GM21717 (cell line): ENCODE results near the gene RASIP1.
"Not testable (repeated sequence)": the region's sequence is repeated elsewhere in the genome, so short reads cannot be mapped to it uniquely, and the experiment has no call there.

Experiments used
- ATAC-seq: cut with Tn5 transposase; IDR thresholded peaks from one replicate; pipeline ENCODE4 v1.9.1; 2021; ENCODE audit warnings: mild to moderate bottlenecking, moderate library complexity; ENCODE audit not compliant: unreplicated experiment

RASIP1 gene, protein sequence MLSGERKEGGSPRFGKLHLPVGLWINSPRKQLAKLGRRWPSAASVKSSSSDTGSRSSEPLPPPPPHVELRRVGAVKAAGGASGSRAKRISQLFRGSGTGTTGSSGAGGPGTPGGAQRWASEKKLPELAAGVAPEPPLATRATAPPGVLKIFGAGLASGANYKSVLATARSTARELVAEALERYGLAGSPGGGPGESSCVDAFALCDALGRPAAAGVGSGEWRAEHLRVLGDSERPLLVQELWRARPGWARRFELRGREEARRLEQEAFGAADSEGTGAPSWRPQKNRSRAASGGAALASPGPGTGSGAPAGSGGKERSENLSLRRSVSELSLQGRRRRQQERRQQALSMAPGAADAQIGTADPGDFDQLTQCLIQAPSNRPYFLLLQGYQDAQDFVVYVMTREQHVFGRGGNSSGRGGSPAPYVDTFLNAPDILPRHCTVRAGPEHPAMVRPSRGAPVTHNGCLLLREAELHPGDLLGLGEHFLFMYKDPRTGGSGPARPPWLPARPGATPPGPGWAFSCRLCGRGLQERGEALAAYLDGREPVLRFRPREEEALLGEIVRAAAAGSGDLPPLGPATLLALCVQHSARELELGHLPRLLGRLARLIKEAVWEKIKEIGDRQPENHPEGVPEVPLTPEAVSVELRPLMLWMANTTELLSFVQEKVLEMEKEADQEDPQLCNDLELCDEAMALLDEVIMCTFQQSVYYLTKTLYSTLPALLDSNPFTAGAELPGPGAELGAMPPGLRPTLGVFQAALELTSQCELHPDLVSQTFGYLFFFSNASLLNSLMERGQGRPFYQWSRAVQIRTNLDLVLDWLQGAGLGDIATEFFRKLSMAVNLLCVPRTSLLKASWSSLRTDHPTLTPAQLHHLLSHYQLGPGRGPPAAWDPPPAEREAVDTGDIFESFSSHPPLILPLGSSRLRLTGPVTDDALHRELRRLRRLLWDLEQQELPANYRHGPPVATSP

GRCh38 chr19:48740164-48740972 lies at the start of gene RASIP1:
Gene RASIP1 (minus strand): TSS chr19:48740610. CDS start chr19:48740282, 328 bp downstream.
- no peak for ATAC-seq

- not testable (repeated sequence) for ATAC-seq
Measured at GRCh38 chr19:48787331-48787730, 46.9 kb upstream of the RASIP1 start.

- not testable (repeated sequence) for ATAC-seq
Measured at GRCh38 chr19:48786422-48786821, 46.0 kb upstream of the RASIP1 start.

DNA sequence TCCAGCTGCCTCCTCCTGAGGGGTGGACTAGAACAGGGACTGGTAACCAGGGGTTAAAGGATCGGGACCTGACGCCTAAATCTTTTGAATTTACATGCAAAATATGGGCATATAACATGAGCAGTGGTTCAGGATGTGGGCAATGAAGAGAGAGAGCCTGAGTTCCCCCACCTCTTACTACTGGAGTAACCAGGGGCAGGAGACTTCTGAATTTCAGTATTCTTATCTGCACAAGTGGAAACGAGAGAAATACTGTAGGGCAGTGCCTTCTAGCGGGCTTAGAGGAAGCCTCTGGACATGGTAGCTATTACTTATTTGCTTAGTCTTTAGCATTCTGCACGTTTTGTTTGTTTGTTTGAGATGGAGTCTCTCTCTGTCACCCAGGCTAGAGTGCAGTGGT lies 44.1 kb upstream of the RASIP1 start:
- no peak for ATAC-seq

DNA sequence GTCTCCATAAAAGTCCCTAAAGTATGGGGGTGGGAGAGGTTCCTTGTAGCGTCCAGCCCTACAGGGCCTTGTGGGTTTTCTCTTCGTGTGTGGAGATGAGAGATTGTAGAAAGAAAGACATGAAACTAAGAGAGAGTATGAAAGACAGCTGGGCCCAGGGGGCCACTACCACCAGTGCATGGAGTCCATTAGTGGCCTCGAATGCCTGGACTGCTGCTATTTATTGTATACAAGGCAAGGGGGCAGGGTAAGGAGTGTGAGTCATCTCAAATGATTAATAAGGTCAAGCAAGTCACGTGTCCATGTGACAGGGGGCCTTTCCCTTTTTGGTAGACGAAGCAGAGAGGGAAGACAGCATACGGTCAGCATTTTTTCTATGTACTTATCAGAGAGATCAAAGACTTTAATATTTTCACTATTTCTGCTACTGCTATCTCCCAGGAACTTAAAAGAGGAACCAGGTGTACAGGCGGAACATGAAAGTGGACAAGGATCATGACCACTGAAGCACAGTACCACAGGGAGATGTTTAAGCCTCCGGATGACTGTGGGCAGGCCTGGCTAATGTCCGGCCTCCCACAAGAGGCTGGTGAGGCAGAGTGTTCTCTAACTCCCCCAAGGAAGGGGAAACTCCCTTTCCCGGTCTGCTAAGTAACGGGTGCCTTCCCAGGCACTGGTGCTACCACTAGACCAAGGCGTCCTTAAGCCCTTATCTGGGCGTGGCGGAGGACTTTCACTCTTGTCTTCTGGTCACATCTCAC lies 40.4 kb upstream of the RASIP1 start:
- ATAC-seq = no peak

- no peak for ATAC-seq
Measured at GRCh38 chr19:48779636-48780035, 39.2 kb upstream of the RASIP1 start.

DNA sequence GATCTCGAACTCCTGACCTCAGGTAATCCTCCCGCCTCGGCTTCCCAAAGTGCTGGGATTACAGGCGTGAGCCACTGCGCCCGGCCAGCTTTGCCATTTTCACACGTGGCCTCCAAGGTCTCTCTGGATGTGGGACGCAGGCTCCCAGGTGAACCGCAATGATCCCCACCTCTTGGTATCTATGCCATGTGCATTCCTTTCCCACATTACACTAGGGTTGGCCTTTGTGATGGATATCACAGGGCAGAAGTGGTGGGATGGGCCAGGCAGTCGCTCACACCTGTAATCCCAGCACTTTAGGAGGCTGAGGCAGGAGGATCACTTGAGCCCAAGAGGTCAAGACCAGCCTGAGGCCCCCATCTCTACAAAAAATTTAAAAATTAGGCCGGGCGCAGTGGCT lies 37.3 kb upstream of the RASIP1 start:
- ATAC-seq = no peak

GRCh38 chr19:48777139-48777538 lies 36.7 kb upstream of the RASIP1 start:
- no peak for ATAC-seq

DNA sequence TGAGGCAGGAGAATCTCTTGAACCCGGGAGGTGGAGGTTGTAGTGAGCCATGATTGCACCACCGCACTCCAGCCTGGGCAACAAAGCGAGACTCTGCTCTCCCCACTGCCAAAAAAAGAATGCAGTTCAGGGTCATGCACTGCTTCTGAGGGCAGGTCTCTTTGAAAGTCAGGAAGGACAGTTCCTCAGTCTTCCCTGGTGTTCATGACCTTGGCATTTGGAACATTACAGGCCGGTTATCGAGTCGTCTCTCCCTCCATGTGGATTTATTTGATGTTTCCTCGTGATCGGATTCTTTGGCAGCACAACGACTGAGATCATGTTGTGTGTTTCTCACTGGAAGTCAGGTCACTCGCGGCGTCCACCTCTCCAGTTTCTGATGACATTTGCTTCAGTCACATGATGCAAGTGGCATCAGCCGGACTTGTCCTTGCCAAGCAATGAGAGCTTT lies 32.1 kb upstream of the RASIP1 start:
- ATAC-seq = no peak

DNA sequence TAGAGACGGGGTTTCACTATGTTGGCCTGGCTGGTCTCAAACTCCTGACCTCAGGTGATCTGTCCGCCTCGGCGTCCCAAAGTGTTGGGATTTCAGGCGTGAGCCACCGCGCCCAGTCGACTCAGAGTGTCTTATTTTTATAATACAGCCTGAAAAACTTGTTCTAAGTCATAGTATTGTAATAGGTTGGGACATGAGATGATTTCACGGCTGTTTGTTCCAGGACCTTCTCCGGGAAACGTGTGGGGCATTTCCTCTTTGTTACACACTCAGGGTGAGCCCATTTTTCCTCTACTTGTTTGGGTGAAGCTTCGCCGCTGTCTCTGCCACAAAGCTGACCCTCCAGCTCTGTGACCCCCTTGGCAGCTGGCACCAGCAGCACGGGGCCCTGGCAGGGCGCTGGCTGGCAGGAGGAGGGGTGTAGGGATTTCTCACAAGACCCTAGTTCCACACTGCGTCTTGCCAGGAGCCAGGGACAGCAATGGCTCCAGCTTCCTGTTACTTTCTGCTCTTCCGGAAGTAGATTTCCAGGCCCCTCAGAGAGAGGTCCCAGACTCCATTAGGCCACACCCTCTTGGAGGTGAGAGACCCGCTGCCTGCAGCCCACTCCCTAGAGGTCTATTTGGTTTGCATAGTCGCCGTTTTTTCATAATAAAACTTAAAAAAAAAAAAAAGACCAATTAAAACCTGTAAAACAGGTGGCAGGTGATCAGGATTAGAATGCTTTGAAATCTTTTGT lies 30.5 kb upstream of the RASIP1 start:
- no peak for ATAC-seq

GRCh38 chr19:48770266-48770665 lies 29.9 kb upstream of the RASIP1 start:
- ATAC-seq = no peak

DNA sequence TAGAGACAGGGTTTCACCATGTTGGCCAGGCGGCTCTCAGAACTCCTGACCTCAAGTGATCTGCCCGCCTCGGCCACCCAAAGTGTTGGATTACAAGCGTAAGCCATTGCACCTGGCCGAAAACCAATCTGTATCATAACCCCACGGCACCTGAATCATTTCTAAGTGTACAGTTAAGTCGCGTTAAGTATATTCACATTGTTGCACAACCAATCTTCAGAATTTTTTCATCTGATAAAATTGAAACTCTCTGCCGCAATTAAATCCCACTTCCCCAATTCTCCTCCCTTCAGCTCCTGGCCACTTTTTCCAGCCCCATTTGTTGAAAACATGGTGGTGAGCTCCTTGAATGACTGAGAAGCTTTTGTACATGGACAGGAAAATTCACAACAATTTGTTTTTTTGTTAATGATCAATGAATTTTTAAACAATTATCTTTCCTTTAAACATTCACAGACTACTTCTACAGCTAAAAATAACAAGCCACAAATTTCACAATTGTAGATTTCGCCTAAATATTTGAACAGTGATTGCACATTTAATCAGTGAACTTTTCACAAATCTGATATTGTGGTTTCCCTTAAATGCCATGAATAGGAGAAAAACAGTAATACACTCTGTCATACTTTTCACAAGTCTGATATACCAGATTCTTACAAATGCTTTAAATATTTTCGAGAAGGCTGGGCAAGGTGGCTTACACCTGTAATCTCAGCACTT lies 28.7 kb upstream of the RASIP1 start:
- no peak for ATAC-seq

- not testable (repeated sequence) for ATAC-seq
Measured at GRCh38 chr19:48768171-48768753, 27.9 kb upstream of the RASIP1 start.

DNA sequence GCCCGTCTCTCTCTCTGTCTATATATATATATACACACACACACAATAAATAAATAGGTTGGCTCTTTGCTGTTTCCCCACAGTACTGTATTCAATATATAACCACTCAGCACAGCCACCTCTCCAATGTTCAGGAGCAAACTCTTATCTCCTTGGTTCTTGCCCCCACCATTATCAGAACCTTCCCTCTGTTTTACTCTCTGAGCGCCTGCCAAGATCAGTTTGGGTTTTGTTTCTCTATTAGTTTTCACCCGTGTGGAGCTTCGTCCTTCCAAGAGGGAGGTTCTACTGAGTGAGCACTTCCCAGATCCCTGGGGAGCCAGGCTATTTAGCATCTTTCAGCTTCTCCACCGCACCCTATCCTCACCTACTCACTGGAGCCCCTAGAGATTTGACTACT lies 25.4 kb upstream of the RASIP1 start:
- ATAC-seq = not testable (repeated sequence)

GRCh38 chr19:48760504-48761205 lies 20.2 kb upstream of the RASIP1 start:
- no peak for ATAC-seq

- ATAC-seq = no peak
Measured at GRCh38 chr19:48757741-48758144, 17.3 kb upstream of the RASIP1 start.

DNA sequence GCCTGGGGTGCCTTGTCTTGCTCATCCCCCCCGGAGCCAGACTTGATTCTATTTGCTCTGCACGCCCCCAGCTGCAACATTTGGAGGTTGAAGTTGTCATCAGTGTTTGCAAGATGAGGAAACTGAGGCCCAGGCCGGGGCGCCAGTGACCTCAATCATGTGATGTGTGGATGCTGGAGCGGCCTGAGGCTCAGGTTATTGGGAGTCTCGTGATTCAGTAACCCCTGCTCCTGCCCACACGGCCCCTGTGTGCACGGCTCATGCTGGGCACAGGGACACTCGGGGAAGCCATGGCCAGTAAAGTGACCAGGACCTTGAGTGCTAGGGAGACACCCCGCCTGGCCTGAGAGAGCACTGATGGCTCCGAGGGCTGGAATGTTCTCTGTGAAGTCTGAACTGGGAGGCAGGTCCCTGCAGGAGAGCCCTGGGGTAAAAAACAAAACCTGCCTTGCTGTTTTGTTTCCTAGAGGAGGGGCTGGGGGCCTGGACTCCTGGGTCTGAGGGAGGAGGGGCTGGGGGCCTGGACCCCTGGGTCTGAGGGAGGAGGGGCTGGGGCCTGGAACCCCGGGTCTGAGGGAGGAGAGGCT lies 16.8 kb upstream of the RASIP1 start:
- no peak for ATAC-seq
